ENCODE measurements around the gene DHRSX. TPM values are rescaled to one million over a fixed set of nuclear protein-coding genes. Genes with fewer than 3 reads are reported as not detected.
A peak's percentile ranks its signal among the peaks of the same experiment; 100 is the strongest.

Gene DHRSX
- total and polyA plus RNA-seq, 7 experiments from 2014 or later: 15.0 to 26.2 (median 17.6) TPM

- DNase-seq: no peak
- ChIA-PET CTCF (no interaction called here), POLR2A (no interaction called here)
- H3K4me3 Mint-ChIP-seq: no peak overlapping the region
- H3K27ac ChIP-seq (ENCODE audit: low read depth, low read length): no peak overlapping the region
- peaks cover 0 to 12% (median 3%) of the 10 kb centered on the region in 7 donors for H3K4me1 Mint-ChIP-seq
- H3K9me3 Mint-ChIP-seq: no peaks in the 10 kb centered on the region
- no peaks in the 10 kb centered on the region for H3K27me3 ChIP-seq (ENCODE audit: control insufficient read depth in 2 of 2, insufficient read depth in 2 of 2, low read length in 2 of 2)
- H3K36me3 Mint-ChIP-seq: no peaks in the 10 kb centered on the region
- no peaks in the 10 kb centered on the region for H3K36me3 ChIP-seq (ENCODE audit: control insufficient read depth in 2 of 3, insufficient read depth in 3 of 3, low read length in 3 of 3)
- intact Hi-C loops (cut with micrococcal nuclease): loop anchor here (5.0 kb wide), 3 partner anchors 102 to 843 kb away; no protein-coding TSS in a partner anchor
- H3K4me1 ChIP-seq (ENCODE audit: control insufficient read depth in 2 of 2, insufficient read depth in 2 of 2, low read length in 2 of 2): no peaks in the 10 kb centered on the region
- ATAC-seq: no peak
- peaks cover 0 to 4% (median 0%) of the 10 kb centered on the region in 5 donors for H3K27me3 Mint-ChIP-seq
- H3K27ac Mint-ChIP-seq: peak overlapping the region in 1 of 9 donors; percentile 47
- H3K9me3 ChIP-seq (ENCODE audit: control insufficient read depth in 2 of 3, low read length in 3 of 3): no peaks in the 10 kb centered on the region
- no peak overlapping the region for H3K4me3 ChIP-seq (ENCODE audit: low read length)
Observed at GRCh38 chrX:2504706-2505332, 4.0 kb upstream of the DHRSX start.

GRCh38 chrX:2503591-2504500 is 3.1 kb upstream of the DHRSX start:
- H3K27me3 Mint-ChIP-seq: peaks cover 0 to 3% (median 0%) of the 10 kb centered on the region in 5 donors
- peaks cover 0 to 7% of the 10 kb centered on the region in 2 donors for H3K4me1 ChIP-seq (ENCODE audit: control insufficient read depth in 2 of 2, insufficient read depth in 2 of 2, low read length in 2 of 2)
- peak overlapping the region in 3 of 10 donors; percentile 0 to 71 (median 21) for H3K4me3 Mint-ChIP-seq
- H3K27ac Mint-ChIP-seq: peak overlapping the region in 7 of 9 donors; percentile 18 to 64 (median 31)
- no peak for DNase-seq
- no peaks in the 10 kb centered on the region for H3K9me3 ChIP-seq (ENCODE audit: control insufficient read depth in 2 of 3, low read length in 3 of 3)
- intact Hi-C loops (cut with micrococcal nuclease): loop anchor here (5.0 kb wide), 3 partner anchors 103 to 842 kb away; no protein-coding TSS in a partner anchor
- no peak for ATAC-seq
- H3K4me1 Mint-ChIP-seq: peaks cover 2 to 20% (median 13%) of the 10 kb centered on the region in 7 donors
- H3K9me3 Mint-ChIP-seq: no peaks in the 10 kb centered on the region
- H3K27ac ChIP-seq (ENCODE audit: low read depth, low read length): no peak overlapping the region
- POLR2A ChIA-PET: no interaction called here
- H3K36me3 ChIP-seq (ENCODE audit: control insufficient read depth in 2 of 3, insufficient read depth in 3 of 3, low read length in 3 of 3): no peaks in the 10 kb centered on the region
- no peak overlapping the region for H3K4me3 ChIP-seq (ENCODE audit: low read length)
- no peaks in the 10 kb centered on the region for H3K27me3 ChIP-seq (ENCODE audit: control insufficient read depth in 2 of 2, insufficient read depth in 2 of 2, low read length in 2 of 2)
- H3K36me3 Mint-ChIP-seq: peaks cover 0 to 2% (median 0%) of the 10 kb centered on the region in 5 donors
- CTCF ChIA-PET: no interaction called here

GRCh38 chrX:2502668-2503519 is 2.1 kb upstream of the DHRSX start:
- ATAC-seq (no peak), DNase-seq (no peak)
- H3K9me3 Mint-ChIP-seq: no peaks in the 10 kb centered on the region
- Histone ChIP-seq H3K27me3 (ENCODE audit: control insufficient read depth in 2 of 2, insufficient read depth in 2 of 2, low read length in 2 of 2) (no peaks in the 10 kb centered on the region), H3K4me1 (ENCODE audit: control insufficient read depth in 2 of 2, insufficient read depth in 2 of 2, low read length in 2 of 2) (peaks cover 0 to 10% of the 10 kb centered on the region in 2 donors), H3K36me3 (ENCODE audit: control insufficient read depth in 2 of 3, insufficient read depth in 3 of 3, low read length in 3 of 3) (no peaks in the 10 kb centered on the region), H3K27ac (ENCODE audit: low read depth, low read length) (no peak overlapping the region), H3K9me3 (ENCODE audit: control insufficient read depth in 2 of 3, low read length in 3 of 3) (no peaks in the 10 kb centered on the region), H3K4me3 (ENCODE audit: low read length) (no peak overlapping the region)
- POLR2A ChIA-PET: no interaction called here
- H3K27ac Mint-ChIP-seq: peak overlapping the region; percentile 14 to 87 (median 53)
- H3K36me3 Mint-ChIP-seq: peaks cover 0 to 4% (median 0%) of the 10 kb centered on the region in 5 donors
- intact Hi-C loops (cut with micrococcal nuclease): loop anchor here (5.0 kb wide), 3 partner anchors 104 to 841 kb away; no protein-coding TSS in a partner anchor
- CTCF ChIA-PET: no interaction called here
- H3K4me3 Mint-ChIP-seq: peak overlapping the region in 5 of 10 donors; percentile 2 to 88 (median 39)
- H3K4me1 Mint-ChIP-seq: peaks cover 12 to 25% (median 21%) of the 10 kb centered on the region in 7 donors
- H3K27me3 Mint-ChIP-seq: no peaks in the 10 kb centered on the region

- no peaks in the 10 kb centered on the region for H3K27me3 ChIP-seq (ENCODE audit: control insufficient read depth in 2 of 2, insufficient read depth in 2 of 2, low read length in 2 of 2)
- no peak for ATAC-seq
- Mint-ChIP-seq H3K9me3 (no peaks in the 10 kb centered on the region), H3K36me3 (peaks cover 0 to 4% (median 0%) of the 10 kb centered on the region in 5 donors), H3K4me3 (peak overlapping the region; percentile 41 to 88 (median 73)), H3K27ac (peak overlapping the region in 8 of 9 donors; percentile 69 to 86 (median 78)), H3K27me3 (no peaks in the 10 kb centered on the region), H3K4me1 (peaks cover 15 to 32% (median 26%) of the 10 kb centered on the region in 7 donors)
- CTCF ChIA-PET: no interaction called here
- DNase-seq: no peak
- intact Hi-C loops (cut with micrococcal nuclease): loop anchor here (5.0 kb wide), 3 partner anchors 105 to 840 kb away; no protein-coding TSS in a partner anchor
- H3K9me3 ChIP-seq (ENCODE audit: control insufficient read depth in 2 of 3, low read length in 3 of 3): no peaks in the 10 kb centered on the region
- peaks cover 0 to 10% of the 10 kb centered on the region in 2 donors for H3K4me1 ChIP-seq (ENCODE audit: control insufficient read depth in 2 of 2, insufficient read depth in 2 of 2, low read length in 2 of 2)
- H3K4me3 ChIP-seq (ENCODE audit: low read length): no peak overlapping the region
- POLR2A ChIA-PET: no interaction called here
- no peak overlapping the region for H3K27ac ChIP-seq (ENCODE audit: low read depth, low read length)
- no peaks in the 10 kb centered on the region for H3K36me3 ChIP-seq (ENCODE audit: control insufficient read depth in 2 of 3, insufficient read depth in 3 of 3, low read length in 3 of 3)
Observed at GRCh38 chrX:2502120-2502667, 1.4 kb upstream of the DHRSX start.

- no peak overlapping the region for H3K4me3 ChIP-seq (ENCODE audit: low read length)
- no peaks in the 10 kb centered on the region for H3K27me3 Mint-ChIP-seq
- no peaks in the 10 kb centered on the region for H3K9me3 Mint-ChIP-seq
- no peaks in the 10 kb centered on the region for H3K27me3 ChIP-seq (ENCODE audit: control insufficient read depth in 2 of 2, insufficient read depth in 2 of 2, low read length in 2 of 2)
- peaks cover 0 to 4% (median 0%) of the 10 kb centered on the region in 5 donors for H3K36me3 Mint-ChIP-seq
- intact Hi-C loops (cut with micrococcal nuclease): loop anchor here (2.0 to 5.0 kb wide), 5 partner anchors 106 to 841 kb away; no protein-coding TSS in a partner anchor
- peak overlapping the region; percentile 26 to 86 (median 76) for H3K27ac Mint-ChIP-seq
- H3K36me3 ChIP-seq (ENCODE audit: control insufficient read depth in 2 of 3, insufficient read depth in 3 of 3, low read length in 3 of 3): no peaks in the 10 kb centered on the region
- no peaks in the 10 kb centered on the region for H3K9me3 ChIP-seq (ENCODE audit: control insufficient read depth in 2 of 3, low read length in 3 of 3)
- DNase-seq: no peak
- no peak for ATAC-seq
- ChIA-PET CTCF (no interaction called here), POLR2A (no interaction called here)
- H3K27ac ChIP-seq (ENCODE audit: low read depth, low read length): peak overlapping the region; percentile 77
- peaks cover 0 to 10% of the 10 kb centered on the region in 2 donors for H3K4me1 ChIP-seq (ENCODE audit: control insufficient read depth in 2 of 2, insufficient read depth in 2 of 2, low read length in 2 of 2)
- H3K4me1 Mint-ChIP-seq: peaks cover 15 to 35% (median 26%) of the 10 kb centered on the region in 7 donors
- H3K4me3 Mint-ChIP-seq: peak overlapping the region; percentile 41 to 88 (median 73)
Observed at GRCh38 chrX:2501559-2502102, 855 bp upstream of the DHRSX start.

Measured in naive thymus-derived CD4-positive, alpha-beta T cell (primary cell).